HCT116 (cell line): ENCODE results near the gene CTRB2.

Source experiments
- CTCF ChIP-seq, 3 experiments: fragments of 200-600 bp in 1 of 3; sonication (generic) in 1 of 3; IDR thresholded peaks in 2 of 3; conservative IDR thresholded peaks in 1 of 3; 2 replicates each; pipeline ENCODE4 v1.5.1; 2012 to 2017; ENCODE audit warnings: low read depth in 2 of 3, low read length in 2 of 3, antibody characterized with exemption in 1 of 3, borderline replicate concordance in 1 of 3, control low read depth in 1 of 3, mild to moderate bottlenecking in 1 of 3, mixed read lengths in 1 of 3, mixed run types in 1 of 3, moderate library complexity in 1 of 3; ENCODE audit not compliant: insufficient read depth in 1 of 3
- EZH2 ChIP-seq: fragments of 200-600 bp; sonication (generic); IDR thresholded peaks from 2 replicates; pipeline ENCODE4 v1.6.1; 2017; ENCODE audit warnings: antibody characterized with exemption, mixed run types
- POLR2A ChIP-seq: IDR thresholded peaks from 2 replicates; pipeline ENCODE4 v1.7.0; 2011; ENCODE audit warnings: borderline replicate concordance; ENCODE audit not compliant: insufficient read depth, insufficient read length; ENCODE audit errors: extremely low read depth
- RAD21 ChIP-seq: IDR thresholded peaks from 2 replicates; pipeline ENCODE4 v1.6.1; 2012; ENCODE audit warnings: low read depth, mild to moderate bottlenecking

GRCh38 chr16:75238132-75238852, 31.3 kb upstream of the CTRB2 start:
- TF ChIP-seq POLR2A (no peak), CTCF (IDR thresholded peaks at IDR 0.05 in 2 of 3, conservative IDR thresholded peaks at IDR 0.05 in 1 of 3; ENCODE audit: borderline replicate concordance in 1 of 3, insufficient read depth in 1 of 3, low read depth in 2 of 3, low read length in 2 of 3) (no peak), RAD21 (no peak), EZH2 (no peak)
